GM10266 (cell line): ENCODE results near the gene THRB.

Source experiments
- DNase-seq: peaks from one replicate; pipeline ENCODE4 v3.0.0; 2012; ENCODE audit errors: extremely low spot score
- CTCF ChIP-seq: IDR thresholded peaks from 2 replicates; pipeline ENCODE4 v1.5.1; 2012; ENCODE audit warnings: mild to moderate bottlenecking, low read depth; ENCODE audit not compliant: control insufficient read depth, insufficient read depth; ENCODE audit errors: missing control alignments

The THRB gene

GRCh38 chr3:24273491-24273890, 221.2 kb downstream of the THRB start:
- no peak for TF ChIP-seq CTCF
- DNase-seq = no peak

- TF ChIP-seq CTCF = no peak
- no peak for DNase-seq
Measured at GRCh38 chr3:24272875-24273274, 221.8 kb downstream of the THRB start.

- TF ChIP-seq CTCF = no peak
- no peak for DNase-seq
Measured at GRCh38 chr3:24272408-24272807, 222.2 kb downstream of the THRB start.

- no peak for TF ChIP-seq CTCF
- no peak for DNase-seq
Measured at GRCh38 chr3:24271228-24271627, 223.4 kb downstream of the THRB start.

GRCh38 chr3:24270744-24271143, 223.9 kb downstream of the THRB start:
- DNase-seq = no peak
- TF ChIP-seq CTCF = no peak

- no peak for DNase-seq
- TF ChIP-seq CTCF = no peak
Measured at GRCh38 chr3:24270204-24270691, 224.4 kb downstream of the THRB start.

- peak; percentile 53 for DNase-seq
- TF ChIP-seq CTCF = peak; percentile 59
Measured at GRCh38 chr3:24264748-24265158, 229.9 kb downstream of the THRB start.
